Measurements from ENCODE around the gene PRSS27.

GRCh38 chr16:2715519-2715918 is 4.5 kb downstream of the PRSS27 start:
- no peak for TF ChIP-seq CTCF (IDR thresholded peaks at IDR 0.05; ENCODE audit: extremely low read depth in 1 of 2, insufficient read depth in 1 of 2, low read depth in 1 of 2, low read length in 2 of 2)
- no peak for TF ChIP-seq POLR2AphosphoS5 (IDR thresholded peaks at IDR 0.05; ENCODE audit: insufficient read depth, low read depth, low read length)
- TF ChIP-seq GATA2 (IDR thresholded peaks at IDR 0.05; ENCODE audit: insufficient read depth, insufficient read length, low read depth, low read length), result no peak
- no peak for TF ChIP-seq POLR2A (IDR thresholded peaks at IDR 0.05; ENCODE audit: low read depth, low read length)
- TF ChIP-seq EZH2 (IDR thresholded peaks at IDR 0.05; ENCODE audit: borderline replicate concordance, low read depth, low read length, severe bottlenecking), result no peak
- no peak for TF ChIP-seq JUN (IDR thresholded peaks at IDR 0.05; ENCODE audit: borderline replicate concordance, insufficient read depth, insufficient read length, low read depth)

All from endothelial cell of umbilical vein (primary cell).